HG03521 (cell line): ENCODE measurements around the gene ABHD14A.
"Not testable (repeated sequence)": the region's sequence is repeated elsewhere in the genome, so short reads cannot be mapped to it uniquely, and the experiment has no call there.

Experiments
- ATAC-seq: cut with Tn5 transposase; IDR thresholded peaks from one replicate; pipeline ENCODE4 v1.9.1; 2021; ENCODE audit warnings: mild to moderate bottlenecking, moderate library complexity; ENCODE audit not compliant: unreplicated experiment

The ABHD14A gene

GRCh38 chr3:51970606-51971300, 4.1 kb upstream of the ABHD14A start:
- ATAC-seq = no peak

DNA sequence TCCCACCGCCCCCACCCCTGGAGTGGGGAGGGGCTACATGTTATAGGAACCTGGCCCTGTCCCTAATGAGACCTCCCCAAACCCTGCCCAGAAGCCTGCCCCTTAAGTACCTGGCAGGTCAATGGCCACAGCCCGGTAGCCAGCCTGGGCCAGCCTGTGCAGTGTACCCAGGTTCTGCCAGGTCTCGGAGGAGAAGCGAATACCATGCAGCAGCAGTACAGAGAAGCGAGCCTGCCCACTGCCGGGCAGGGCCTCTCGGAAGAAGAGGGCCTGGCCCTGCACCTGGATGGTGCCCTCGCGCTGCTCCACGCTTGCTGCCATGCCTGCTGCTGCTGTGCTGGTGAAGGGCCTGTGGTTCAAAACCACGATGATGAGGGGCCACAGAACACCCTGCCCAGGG, 3.5 kb upstream of the ABHD14A start:
- no peak for ATAC-seq

DNA sequence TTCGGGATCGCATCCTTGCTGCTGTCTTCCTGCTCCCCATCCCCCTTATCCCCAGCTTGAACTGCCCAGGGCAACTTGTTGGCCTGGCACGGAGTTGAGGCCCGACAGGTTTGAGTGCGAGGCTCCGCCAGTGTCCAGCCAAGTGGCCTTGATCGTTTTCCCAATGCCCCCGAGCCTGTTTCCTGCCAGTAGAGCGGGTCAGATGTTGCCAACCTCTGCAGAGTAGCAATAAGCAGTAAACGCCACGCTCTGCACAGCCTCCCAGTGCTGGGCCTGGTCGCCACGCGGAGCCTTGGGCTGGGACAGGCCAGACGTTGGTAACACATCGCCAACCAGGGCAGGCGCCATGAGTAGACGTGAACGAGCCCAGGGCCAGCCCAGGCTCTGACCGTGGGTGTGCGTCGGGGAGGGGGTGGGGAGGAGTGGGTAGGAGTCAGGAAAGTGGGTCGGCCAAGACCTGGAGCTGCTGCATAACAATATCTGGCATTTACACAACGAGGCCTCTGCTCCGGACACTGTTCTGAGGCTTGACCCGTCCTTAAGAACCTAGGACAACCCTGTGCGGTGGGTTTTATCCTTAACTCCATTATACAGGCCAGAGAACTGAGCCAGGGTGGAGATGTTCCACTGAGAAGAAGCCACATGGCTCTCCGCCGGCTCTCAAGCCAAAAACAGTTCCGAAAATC, 444 bp upstream of the ABHD14A start:
- peak; percentile 6 for ATAC-seq

GRCh38 chr3:51975852-51976549, 1.1 kb downstream of the ABHD14A start:
- no peak for ATAC-seq

- ATAC-seq = no peak
Measured at GRCh38 chr3:51977446-51978142, 2.7 kb downstream of the ABHD14A start.

DNA sequence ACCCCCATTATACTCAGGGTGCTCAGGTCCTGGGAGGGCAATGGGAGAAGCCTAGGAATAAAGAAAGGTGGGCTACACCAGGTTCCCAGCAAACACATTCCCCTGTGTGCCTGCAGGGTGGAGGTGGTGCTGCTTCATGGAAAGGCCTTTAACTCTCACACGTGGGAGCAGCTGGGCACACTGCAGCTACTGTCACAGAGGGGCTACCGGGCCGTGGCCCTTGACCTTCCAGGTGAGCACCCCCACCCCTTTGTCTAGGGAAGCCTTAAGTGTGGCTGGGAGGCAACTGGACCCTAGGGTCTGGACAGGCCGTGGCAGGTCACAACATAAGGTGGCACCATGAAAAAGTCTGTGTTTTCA, 3.3 kb downstream of the ABHD14A start:
- ATAC-seq = no peak

- no peak for ATAC-seq
Measured at GRCh38 chr3:51980253-51980652, 5.4 kb downstream of the ABHD14A start.

DNA sequence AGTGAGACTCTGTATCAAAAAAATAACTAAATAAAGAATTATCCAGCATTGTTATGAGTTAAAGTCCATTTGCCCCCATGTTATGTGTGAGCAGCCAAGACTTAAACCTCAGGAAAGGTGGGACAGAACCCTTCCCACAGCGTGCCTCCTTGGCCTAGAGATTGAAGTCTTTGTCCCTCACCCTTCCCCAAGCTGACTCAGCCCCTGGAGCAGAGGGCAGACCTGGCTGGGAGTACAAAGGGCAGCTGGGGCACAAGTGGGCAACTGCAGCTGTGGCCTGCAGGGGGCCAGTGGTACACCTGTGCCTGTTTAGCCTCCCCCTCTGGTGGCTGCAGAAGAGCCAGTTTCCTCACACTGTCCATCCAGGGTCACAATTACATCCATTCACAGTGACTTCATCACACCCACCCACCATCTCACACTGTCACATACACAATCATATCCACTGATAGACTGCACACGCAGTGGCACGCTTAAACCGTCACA, 7.5 kb downstream of the ABHD14A start:
- ATAC-seq = peak; percentile 38

DNA sequence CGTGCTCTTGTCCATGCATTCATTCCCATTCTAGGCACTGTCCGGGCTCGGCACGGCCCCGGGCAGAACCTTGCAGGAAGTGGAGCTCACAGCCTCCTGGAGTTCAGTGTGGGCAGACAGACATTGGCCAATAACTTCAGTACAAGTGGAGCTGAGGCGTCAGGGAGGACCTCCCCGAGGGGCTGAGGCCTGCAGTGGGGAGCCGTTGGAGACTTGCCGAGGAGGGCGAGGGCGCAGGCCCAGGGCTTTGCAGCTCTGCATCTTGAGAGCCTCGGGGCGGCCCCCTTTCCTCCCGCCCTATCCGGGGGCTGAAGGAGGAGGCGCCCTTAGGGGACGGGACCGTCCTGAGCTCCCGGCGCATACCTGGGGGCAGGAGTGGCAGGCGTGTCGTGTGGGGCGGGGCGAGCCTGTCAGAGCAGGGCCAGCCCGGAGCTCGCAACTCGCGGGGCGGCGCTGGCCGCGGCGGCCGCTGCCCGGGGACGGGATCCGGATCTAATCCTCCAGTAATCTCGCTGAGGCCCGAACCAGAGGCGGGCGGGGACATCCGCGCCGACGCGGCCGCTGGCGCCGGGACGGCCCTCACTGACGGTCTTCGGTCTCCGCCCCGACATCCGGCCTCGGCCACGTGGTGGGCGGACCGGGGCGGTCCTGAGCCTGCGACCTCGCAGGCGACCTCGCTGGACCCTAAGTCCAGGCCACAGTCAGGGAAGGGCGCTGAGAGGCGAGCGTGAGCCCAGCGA, 8.1 kb downstream of the ABHD14A start, which contains the start of gene ACY1:
ACY1 (plus strand) TSS at position 698 of the 740 bp plus-strand sequence. CDS start 530 bp downstream, outside the sequence.
- ATAC-seq = peak; percentile 74

- no peak for ATAC-seq
Measured at GRCh38 chr3:51983578-51984268, 8.9 kb downstream of the ABHD14A start.

- no peak for ATAC-seq
Measured at GRCh38 chr3:51984269-51984647, 9.4 kb downstream of the ABHD14A start.

- no peak for ATAC-seq
Measured at GRCh38 chr3:51985063-51985462, 10.2 kb downstream of the ABHD14A start.

GRCh38 chr3:51986010-51986947, 11.4 kb downstream of the ABHD14A start:
- ATAC-seq = no peak

GRCh38 chr3:51987568-51987967, 12.7 kb downstream of the ABHD14A start:
- no peak for ATAC-seq

GRCh38 chr3:51988286-51989146, 13.7 kb downstream of the ABHD14A start:
- ATAC-seq = no peak

GRCh38 chr3:51990501-51990971, 15.7 kb downstream of the ABHD14A start:
- not testable (repeated sequence) for ATAC-seq

- ATAC-seq = no peak
Measured at GRCh38 chr3:51992017-51992682, 17.3 kb downstream of the ABHD14A start.
